ENCODE results near the gene CPLX4. TPM values are rescaled to one million over a fixed set of nuclear protein-coding genes. Genes with fewer than 3 reads are reported as not detected.

Gene CPLX4
- total and polyA plus RNA-seq, 2 of the 13 experiments (the other 11 are each of a cell fraction or from before 2014, with no cell fraction given), result not detected

- BruUV-seq (replicated peaks), result no TSS peak
- TF ChIP-seq ZNF512 (CRISPR knock-in tag; IDR thresholded peaks at IDR 0.05) (no peak), KLF9 (CRISPR knock-in tag; IDR thresholded peaks at IDR 0.05; ENCODE audit: low read depth) (no peak), BATF2 (CRISPR knock-in tag; IDR thresholded peaks at IDR 0.05) (no peak), POLR2G (IDR thresholded peaks at IDR 0.05; ENCODE audit: low read depth, low read length) (0 out of 2 replicates have a peak, but pooled peaks have one; percentile 26)
- ATAC-seq, result no peak
- intact Hi-C loops (cut with micrococcal nuclease; ENCODE audit: unreplicated experiment), result no loop called here
- H2AFZ ChIP-seq (ENCODE audit: low read length), result no peak overlapping the region
- 96% methylated on average over 1 of the region's 1 CpG for WGBS (ENCODE audit: low lambda C conversion rate)
- H3K4me3 ChIP-seq (replicated peaks in 1 of 3; ENCODE audit: insufficient read depth in 1 of 3, low read depth in 2 of 3, low read length in 3 of 3), result no peak overlapping the region
- H3K4me2 ChIP-seq (ENCODE audit: low read depth, low read length), result no peak overlapping the region
- no peaks in the 10 kb centered on the region for H3K79me2 ChIP-seq (ENCODE audit: insufficient read depth, low read length)
- H3K27me3 ChIP-seq (ENCODE audit: control insufficient read depth in 1 of 2, insufficient read depth in 2 of 2, low read length in 2 of 2), result no peaks in the 10 kb centered on the region
- 0 out of 2 replicates have a peak, but pooled peaks cover 4% of the 10 kb centered on the region for H4K20me1 ChIP-seq (ENCODE audit: insufficient read depth, low read length)
- in situ Hi-C loops (cut with HindIII; ENCODE audit: extremely low pct_ligation_motif_present, low pct_unique_long_range_greater_than_20kb), result no loop called here
- FAIRE-seq, result no peak
- POLR2A ChIA-PET, result interaction anchor here (1.3 to 2.3 kb wide), 2 partner anchors 29 to 33 kb away, joined by 3 to 6 read pairs; partner anchors contain the start of gene LMAN1
- no peak overlapping the region for H3K9ac ChIP-seq (ENCODE audit: insufficient read depth, low read depth, low read length)
- H3K36me3 ChIP-seq (replicated peaks in 1 of 2; ENCODE audit: control insufficient read depth in 1 of 2, insufficient read depth in 2 of 2, low read length in 2 of 2), result peaks cover 4 to 25% of the 10 kb centered on the region in 2 experiments
- DNase-seq (ENCODE audit: low spot score), result no peak
- no peaks in the 10 kb centered on the region for H3K9me3 ChIP-seq (ENCODE audit: low read length)
- no peaks in the 10 kb centered on the region for H3K4me1 ChIP-seq (ENCODE audit: insufficient read depth, low read length)
- CTCF ChIA-PET (ENCODE audit: low intra/inter-chr PET ratio, low total read pairs), result no interaction called here
- H3K27ac ChIP-seq (ENCODE audit: extremely low read length, insufficient read depth, low read length), result no peak overlapping the region
Observed at GRCh38 chr18:59325965-59326364, 7.5 kb upstream of the CPLX4 start.

GRCh38 chr18:59324623-59324971 is 6.1 kb upstream of the CPLX4 start:
- BruUV-seq (replicated peaks), result no TSS peak
- no peaks in the 10 kb centered on the region for H3K79me2 ChIP-seq (ENCODE audit: insufficient read depth, low read length)
- no peak overlapping the region for H3K4me3 ChIP-seq (replicated peaks in 1 of 3; ENCODE audit: insufficient read depth in 1 of 3, low read depth in 2 of 3, low read length in 3 of 3)
- H3K4me2 ChIP-seq (ENCODE audit: low read depth, low read length), result no peak overlapping the region
- no peak overlapping the region for H3K27ac ChIP-seq (ENCODE audit: extremely low read length, insufficient read depth, low read length)
- WGBS (ENCODE audit: low lambda C conversion rate), result 95% methylated on average over 4 of the region's 4 CpGs
- ChIA-PET POLR2A (interaction anchor here (2.3 kb wide), 1 partner anchor 35 kb away, joined by 6 read pairs; the partner anchor contains the start of gene LMAN1), CTCF (ENCODE audit: low intra/inter-chr PET ratio, low total read pairs) (no interaction called here)
- no peak overlapping the region for H2AFZ ChIP-seq (ENCODE audit: low read length)
- H3K9ac ChIP-seq (ENCODE audit: insufficient read depth, low read depth, low read length), result no peak overlapping the region
- H3K27me3 ChIP-seq (ENCODE audit: control insufficient read depth in 1 of 2, insufficient read depth in 2 of 2, low read length in 2 of 2), result no peaks in the 10 kb centered on the region; a peak in 1 of 5 replicates
- peak; percentile 32 for ATAC-seq
- H3K4me1 ChIP-seq (ENCODE audit: insufficient read depth, low read length), result no peaks in the 10 kb centered on the region
- 0 out of 2 replicates have a peak, but pooled peaks cover 4% of the 10 kb centered on the region for H4K20me1 ChIP-seq (ENCODE audit: insufficient read depth, low read length)
- no peak for DNase-seq (ENCODE audit: low spot score)
- H3K9me3 ChIP-seq (ENCODE audit: low read length), result no peaks in the 10 kb centered on the region
- FAIRE-seq, result no peak
- in situ Hi-C loops (cut with HindIII; ENCODE audit: extremely low pct_ligation_motif_present, low pct_unique_long_range_greater_than_20kb), result no loop called here
- intact Hi-C loops (cut with micrococcal nuclease; ENCODE audit: unreplicated experiment), result no loop called here
- H3K36me3 ChIP-seq (replicated peaks in 1 of 2; ENCODE audit: control insufficient read depth in 1 of 2, insufficient read depth in 2 of 2, low read length in 2 of 2), result peaks cover 1 to 20% of the 10 kb centered on the region in 2 experiments; a peak in 4 of 5 replicates
- TF ChIP-seq DMAP1 (CRISPR knock-in tag; IDR thresholded peaks at IDR 0.05), result no peak
- TF ChIP-seq MZF1 (CRISPR knock-in tag; IDR thresholded peaks at IDR 0.05; ENCODE audit: borderline replicate concordance), result no peak
- TF ChIP-seq RBM22 (optimal IDR thresholded peaks at IDR 0.05; ENCODE audit: low read length), result peak; percentile 64
- peak; percentile 41; the same call in 1 of the 2 replicates for TF ChIP-seq POLR2G (IDR thresholded peaks at IDR 0.05; ENCODE audit: low read depth, low read length)
- TF ChIP-seq ZNF878 (CRISPR knock-in tag; IDR thresholded peaks at IDR 0.05), result no peak
- no peak for TF ChIP-seq DDIT3 (CRISPR knock-in tag; IDR thresholded peaks at IDR 0.05)
